Stimulated activated effector memory CD8-positive, alpha-beta T cell treated with anti-CD3 and anti-CD28 coated beads, Interleukin-12 subunit alpha, Interleukin-12 subunit beta, amount 100 ng/mL, for 72 hours (primary cell): ENCODE measurements around the gene SNX25.
A peak's percentile ranks its signal among the peaks of the same experiment; 100 is the strongest.
"Not testable (repeated sequence)": the region's sequence is repeated elsewhere in the genome, so short reads cannot be mapped to it uniquely, and the experiment has no call there.

Experiments used
- ATAC-seq: fragments of 150-1000 bp; cut with Tn5 transposase; 2 replicates; pipeline ENCODE4 v1.10.0; 2021
- DNase-seq, 2 donors: peaks; one replicate each; pipeline ENCODE4 v3.0.0; 2021 to 2022; ENCODE audit warnings: low spot score in 2 of 2
- H3K27ac Mint-ChIP-seq: one replicate; pipeline ENCODE4 v1.8.0; 2022; ENCODE audit warnings: mild to moderate bottlenecking, mixed read lengths
- H3K36me3 Mint-ChIP-seq: one replicate; pipeline ENCODE4 v1.8.0; 2022; ENCODE audit warnings: mild to moderate bottlenecking, mixed read lengths
- H3K4me1 Mint-ChIP-seq: one replicate; pipeline ENCODE4 v1.8.0; 2022; ENCODE audit warnings: mixed read lengths
- H3K4me3 Mint-ChIP-seq: one replicate; pipeline ENCODE4 v1.8.0; 2022; ENCODE audit warnings: mild to moderate bottlenecking, mixed read lengths
- H3K9me3 Mint-ChIP-seq: one replicate; pipeline ENCODE4 v1.8.0; 2022; ENCODE audit warnings: mixed read lengths

SNX25 gene

GRCh38 chr4:185201977-185202962 is 7.1 kb upstream of the SNX25 start:
- peak overlapping the region; percentile 93 for H3K4me3 Mint-ChIP-seq
- DNase-seq (no peak), ATAC-seq (no peak)
- H3K27ac Mint-ChIP-seq = peak overlapping the region; percentile 98
- H3K9me3 Mint-ChIP-seq = no peaks in the 10 kb centered on the region
- H3K4me1 Mint-ChIP-seq = peaks cover 41% of the 10 kb centered on the region
- H3K36me3 Mint-ChIP-seq = peaks cover 46% of the 10 kb centered on the region

- H3K27ac Mint-ChIP-seq = peak overlapping the region; percentile 98
- ATAC-seq = peak; percentile 43
- H3K4me3 Mint-ChIP-seq = peak overlapping the region; percentile 93
- no peaks in the 10 kb centered on the region for H3K9me3 Mint-ChIP-seq
- peaks cover 40% of the 10 kb centered on the region for H3K36me3 Mint-ChIP-seq
- H3K4me1 Mint-ChIP-seq = peaks cover 41% of the 10 kb centered on the region
- DNase-seq = no peak
Measured at GRCh38 chr4:185202984-185203485, 6.4 kb upstream of the SNX25 start.

- Mint-ChIP-seq H3K4me1 (peaks cover 45% of the 10 kb centered on the region), H3K4me3 (peak within 1 kb of the TSS; percentile 93), H3K9me3 (no peaks in the 10 kb centered on the region), H3K36me3 (peaks cover 34% of the 10 kb centered on the region), H3K27ac (peak within 1 kb of the TSS; percentile 98)
- DNase-seq (peak; percentile 69 to 84), ATAC-seq (peak; percentile 93)
Measured at GRCh38 chr4:185203486-185204237, 5.7 kb upstream of the SNX25 start, which contains the start of gene CFAP97. TSS of gene CFAP97 (minus strand) at chr4:185204000. CDS start at chr4:185191196, 12,804 bp downstream.

GRCh38 chr4:185204238-185204910 is 5.0 kb upstream of the SNX25 start:
- peak overlapping the region; percentile 98 for H3K27ac Mint-ChIP-seq
- ATAC-seq (no peak), DNase-seq (no peak)
- H3K4me3 Mint-ChIP-seq = peak overlapping the region; percentile 93
- peaks cover 51% of the 10 kb centered on the region for H3K4me1 Mint-ChIP-seq
- peaks cover 34% of the 10 kb centered on the region for H3K36me3 Mint-ChIP-seq
- no peaks in the 10 kb centered on the region for H3K9me3 Mint-ChIP-seq

GRCh38 chr4:185205073-185205472 is 4.3 kb upstream of the SNX25 start:
- ATAC-seq, H3K9me3 Mint-ChIP-seq: not testable (repeated sequence)
- Mint-ChIP-seq H3K27ac (peak overlapping the region; percentile 98), H3K4me3 (peak overlapping the region; percentile 93), H3K4me1 (peaks cover 51% of the 10 kb centered on the region), H3K36me3 (peaks cover 29% of the 10 kb centered on the region)
- DNase-seq = peak in 1 of 2 donors; percentile 58

GRCh38 chr4:185205697-185206342 is 3.6 kb upstream of the SNX25 start:
- no peak for ATAC-seq
- Mint-ChIP-seq H3K36me3 (peaks cover 23% of the 10 kb centered on the region), H3K27ac (peak overlapping the region; percentile 98), H3K9me3 (no peaks in the 10 kb centered on the region), H3K4me1 (peaks cover 53% of the 10 kb centered on the region), H3K4me3 (peak overlapping the region; percentile 93)
- DNase-seq = no peak

GRCh38 chr4:185207466-185207865 is 1.9 kb upstream of the SNX25 start:
- Mint-ChIP-seq H3K4me1 (peaks cover 55% of the 10 kb centered on the region), H3K4me3 (no peak overlapping the region)
- no peak for ATAC-seq

GRCh38 chr4:185209852-185210101 is 379 bp downstream of the SNX25 start:
- peak; percentile 61 for ATAC-seq
- not testable (repeated sequence) for H3K4me3 Mint-ChIP-seq, DNase-seq, H3K27ac Mint-ChIP-seq, H3K9me3 Mint-ChIP-seq, H3K36me3 Mint-ChIP-seq
- peaks cover 47% of the 10 kb centered on the region for H3K4me1 Mint-ChIP-seq

More at GRCh38 chr4:185207466-185207865, 1.9 kb upstream of the SNX25 start:
- no peak for DNase-seq
- Mint-ChIP-seq H3K27ac (no peak overlapping the region), H3K9me3 (no peaks in the 10 kb centered on the region), H3K36me3 (peaks cover 11% of the 10 kb centered on the region)

GRCh38 chr4:185210102-185210981 is 944 bp downstream of the SNX25 start:
- H3K4me3 Mint-ChIP-seq = peak overlapping the region; percentile 76
- peak; percentile 60 for ATAC-seq
- DNase-seq = peak; percentile 26 to 77
- no peaks in the 10 kb centered on the region for H3K9me3 Mint-ChIP-seq
- no peak overlapping the region for H3K27ac Mint-ChIP-seq
- H3K36me3 Mint-ChIP-seq = no peaks in the 10 kb centered on the region
- H3K4me1 Mint-ChIP-seq = peaks cover 41% of the 10 kb centered on the region

- DNase-seq (no peak), ATAC-seq (no peak)
- H3K36me3 Mint-ChIP-seq = no peaks in the 10 kb centered on the region
- H3K4me3 Mint-ChIP-seq = peak overlapping the region; percentile 76
- H3K27ac Mint-ChIP-seq = no peak overlapping the region
- peaks cover 41% of the 10 kb centered on the region for H3K4me1 Mint-ChIP-seq
- no peaks in the 10 kb centered on the region for H3K9me3 Mint-ChIP-seq
Measured at GRCh38 chr4:185211035-185211434, 1.6 kb downstream of the SNX25 start.

GRCh38 chr4:185211641-185212040 is 2.2 kb downstream of the SNX25 start:
- H3K4me1 Mint-ChIP-seq = peaks cover 45% of the 10 kb centered on the region
- no peaks in the 10 kb centered on the region for H3K36me3 Mint-ChIP-seq
- peak overlapping the region; percentile 76 for H3K4me3 Mint-ChIP-seq
- no peak overlapping the region for H3K27ac Mint-ChIP-seq
- ATAC-seq (no peak), DNase-seq (no peak)
- no peaks in the 10 kb centered on the region for H3K9me3 Mint-ChIP-seq

- ATAC-seq (no peak), DNase-seq (no peak)
- Mint-ChIP-seq H3K4me1 (peaks cover 51% of the 10 kb centered on the region), H3K36me3 (no peaks in the 10 kb centered on the region), H3K4me3 (no peak overlapping the region), H3K9me3 (no peaks in the 10 kb centered on the region), H3K27ac (no peak overlapping the region)
Measured at GRCh38 chr4:185212581-185212980, 3.2 kb downstream of the SNX25 start.

- H3K27ac Mint-ChIP-seq = no peak overlapping the region
- DNase-seq (no peak), ATAC-seq (no peak)
- peaks cover 48% of the 10 kb centered on the region for H3K4me1 Mint-ChIP-seq
- H3K4me3 Mint-ChIP-seq = no peak overlapping the region
- H3K36me3 Mint-ChIP-seq = no peaks in the 10 kb centered on the region
- no peaks in the 10 kb centered on the region for H3K9me3 Mint-ChIP-seq
Measured at GRCh38 chr4:185213877-185214276, 4.5 kb downstream of the SNX25 start.

GRCh38 chr4:185215261-185215660 is 5.9 kb downstream of the SNX25 start:
- no peak overlapping the region for H3K4me3 Mint-ChIP-seq
- H3K9me3 Mint-ChIP-seq = no peaks in the 10 kb centered on the region
- no peaks in the 10 kb centered on the region for H3K36me3 Mint-ChIP-seq
- no peak for DNase-seq
- ATAC-seq = no peak
- H3K4me1 Mint-ChIP-seq = peaks cover 56% of the 10 kb centered on the region
- H3K27ac Mint-ChIP-seq = no peak overlapping the region
